GM12873 (cell line): ENCODE data around the gene GLYR1.

Experiments
- CTCF ChIP-seq: IDR thresholded peaks from 2 replicates; pipeline ENCODE4 v1.5.1; 2012; ENCODE audit warnings: low read depth, mild to moderate bottlenecking, moderate library complexity, low read length, control low read depth; ENCODE audit not compliant: insufficient read depth; ENCODE audit errors: missing control alignments

GLYR1 gene

GRCh38 chr16:4883501-4883900 is 36.4 kb upstream of the GLYR1 start:
- TF ChIP-seq CTCF, result no peak

- no peak for TF ChIP-seq CTCF
These were observed 35.7 kb upstream of the GLYR1 start for GRCh38 chr16:4882633-4883285.

GRCh38 chr16:4882000-4882632 is 35.0 kb upstream of the GLYR1 start:
- TF ChIP-seq CTCF, result no peak

GRCh38 chr16:4880006-4880580 is 33.0 kb upstream of the GLYR1 start:
- TF ChIP-seq CTCF, result no peak

- TF ChIP-seq CTCF, result no peak
These were observed 32.0 kb upstream of the GLYR1 start for GRCh38 chr16:4879049-4879448.

- no peak for TF ChIP-seq CTCF
These were observed 30.2 kb upstream of the GLYR1 start for GRCh38 chr16:4877380-4877685.

- TF ChIP-seq CTCF, result no peak
These were observed 29.7 kb upstream of the GLYR1 start for GRCh38 chr16:4876646-4877379.
